Kidney capillary endothelial cell (primary cell): ENCODE results near the gene B4GALNT1.
"Not testable (repeated sequence)": the region's sequence is repeated elsewhere in the genome, so short reads cannot be mapped to it uniquely, and the experiment has no call there.

ENCODE experiments used
- DNase-seq: peaks from one replicate; pipeline ENCODE4 v3.0.0-alpha.2; 2018; ENCODE audit warnings: low spot score

The B4GALNT1 gene

GRCh38 chr12:57632958-57633840, at the start of gene B4GALNT1:
B4GALNT1 (minus strand) TSS chr12:57633201; CDS start chr12:57632132, 1,069 bp downstream.
- peak; percentile 42 for DNase-seq

GRCh38 chr12:57679697-57680096, 46.7 kb upstream of the B4GALNT1 start:
- no peak for DNase-seq

- DNase-seq, result not testable (repeated sequence)
Observed at GRCh38 chr12:57677947-57678346, 44.9 kb upstream of the B4GALNT1 start.

- DNase-seq, result no peak
Observed at GRCh38 chr12:57674691-57675090, 41.7 kb upstream of the B4GALNT1 start.

- DNase-seq, result no peak
Observed at GRCh38 chr12:57672801-57673200, 39.8 kb upstream of the B4GALNT1 start.

- DNase-seq, result not testable (repeated sequence)
Observed at GRCh38 chr12:57671811-57672210, 38.8 kb upstream of the B4GALNT1 start.

GRCh38 chr12:57669691-57670090, 36.7 kb upstream of the B4GALNT1 start:
- not testable (repeated sequence) for DNase-seq

- no peak for DNase-seq
Observed at GRCh38 chr12:57666897-57667296, 33.9 kb upstream of the B4GALNT1 start.

- not testable (repeated sequence) for DNase-seq
Observed at GRCh38 chr12:57665066-57665820, 32.2 kb upstream of the B4GALNT1 start.

- no peak for DNase-seq
Observed at GRCh38 chr12:57661376-57661775, 28.4 kb upstream of the B4GALNT1 start.

- no peak for DNase-seq
Observed at GRCh38 chr12:57658890-57659289, 25.9 kb upstream of the B4GALNT1 start.

GRCh38 chr12:57657744-57658143, 24.7 kb upstream of the B4GALNT1 start:
- DNase-seq, result no peak

- not testable (repeated sequence) for DNase-seq
Observed at GRCh38 chr12:57656408-57656807, 23.4 kb upstream of the B4GALNT1 start.

GRCh38 chr12:57655541-57656240, 22.7 kb upstream of the B4GALNT1 start:
- no peak for DNase-seq

- DNase-seq, result no peak
Observed at GRCh38 chr12:57654042-57654441, 21.0 kb upstream of the B4GALNT1 start.

GRCh38 chr12:57646659-57647049, 13.7 kb upstream of the B4GALNT1 start:
- not testable (repeated sequence) for DNase-seq

- not testable (repeated sequence) for DNase-seq
Observed at GRCh38 chr12:57645990-57646658, 13.1 kb upstream of the B4GALNT1 start.

GRCh38 chr12:57641699-57642442, 8.9 kb upstream of the B4GALNT1 start:
- no peak for DNase-seq

GRCh38 chr12:57640175-57641042, 7.4 kb upstream of the B4GALNT1 start:
- no peak for DNase-seq

GRCh38 chr12:57638096-57638495, 5.1 kb upstream of the B4GALNT1 start:
- no peak for DNase-seq
